Epidermal melanocyte (primary cell): ENCODE measurements around the gene PRDM12.

ENCODE experiments used
- DNase-seq: peaks from one replicate; pipeline ENCODE4 v3.0.0; 2011; ENCODE audit warnings: low spot score; ENCODE audit not compliant: insufficient read length

The PRDM12 gene

DNA sequence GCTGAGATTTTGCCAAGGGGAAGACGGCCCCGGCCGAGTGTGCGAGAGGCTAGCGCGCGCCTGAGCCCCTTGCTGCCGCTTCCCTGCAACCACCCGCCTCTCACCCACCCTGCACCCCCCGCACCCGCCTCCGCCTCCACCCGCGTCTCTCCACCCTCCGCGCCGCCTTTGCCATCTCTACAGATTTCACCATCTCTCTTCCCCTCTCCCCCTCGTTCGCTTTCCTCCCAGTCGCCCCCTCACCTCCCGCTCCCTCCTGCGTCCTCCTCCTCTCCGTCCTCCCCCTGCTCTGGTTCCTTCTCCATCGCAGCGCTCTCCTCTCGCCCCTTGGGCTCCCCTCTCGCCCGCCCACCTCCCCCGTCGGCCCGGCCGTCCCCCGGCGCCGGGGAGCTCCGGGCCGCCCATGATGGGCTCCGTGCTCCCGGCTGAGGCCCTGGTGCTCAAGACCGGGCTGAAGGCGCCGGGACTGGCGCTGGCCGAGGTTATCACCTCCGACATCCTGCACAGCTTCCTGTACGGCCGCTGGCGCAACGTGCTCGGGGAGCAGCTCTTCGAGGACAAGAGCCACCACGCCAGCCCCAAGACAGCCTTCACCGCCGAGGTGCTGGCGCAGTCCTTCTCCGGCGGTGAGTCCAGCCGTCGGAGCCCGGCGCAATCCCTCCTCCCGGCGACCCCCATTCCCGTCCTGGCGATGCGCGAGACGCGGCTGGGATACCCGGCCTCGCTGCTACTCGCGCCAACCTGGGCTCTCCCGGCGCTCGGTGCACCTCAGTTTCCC is at the start of gene PRDM12:
Gene PRDM12, plus strand, starts transcription at position 344 of the 778 bp plus-strand sequence. Its CDS starts 60 bp downstream, at position 404.
- DNase-seq = no peak

DNA sequence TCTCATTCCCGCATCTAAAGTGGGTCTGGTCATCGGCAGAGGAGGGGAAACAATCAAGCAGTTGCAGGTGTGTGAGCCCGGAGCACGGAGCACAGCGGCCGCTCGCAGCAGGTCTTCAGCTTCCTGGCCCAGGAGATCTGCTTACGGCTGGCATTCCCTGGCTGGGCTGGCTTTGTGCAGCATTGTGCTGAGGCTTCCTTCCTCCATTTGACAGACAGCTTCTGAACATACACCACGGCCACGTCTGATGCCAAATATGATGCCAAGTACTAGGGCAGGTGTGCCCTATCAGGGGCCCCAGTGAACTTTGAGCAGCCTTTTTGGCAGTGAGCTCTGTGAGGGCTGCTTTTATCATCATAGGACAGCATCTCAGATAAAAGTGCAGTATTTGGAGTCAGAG is 47.9 kb upstream of the PRDM12 start:
- DNase-seq = no peak

- no peak for DNase-seq
These were observed 40.9 kb upstream of the PRDM12 start for GRCh38 chr9:130623466-130623865.

DNA sequence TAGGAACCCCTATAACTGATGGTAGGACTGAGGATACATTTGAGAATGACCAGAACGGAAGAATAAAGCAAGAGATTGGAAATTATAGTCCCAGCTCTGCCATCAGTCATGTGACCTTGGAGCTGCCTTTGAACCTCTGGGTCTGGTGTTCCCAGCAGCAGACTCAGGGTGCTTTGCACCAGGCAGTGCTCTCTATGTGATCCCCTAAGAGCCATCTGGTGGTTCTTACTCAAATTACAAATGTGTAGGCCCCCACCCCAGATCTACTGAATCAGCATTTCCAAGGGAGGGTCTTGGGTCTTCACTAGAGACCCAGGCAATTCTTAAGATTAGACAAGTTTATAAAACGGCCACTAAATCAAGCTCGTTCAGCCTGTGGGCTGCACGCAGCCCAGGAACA is 40.2 kb upstream of the PRDM12 start:
- no peak for DNase-seq

- DNase-seq = no peak
These were observed 38.0 kb upstream of the PRDM12 start for GRCh38 chr9:130626249-130626996.

DNA sequence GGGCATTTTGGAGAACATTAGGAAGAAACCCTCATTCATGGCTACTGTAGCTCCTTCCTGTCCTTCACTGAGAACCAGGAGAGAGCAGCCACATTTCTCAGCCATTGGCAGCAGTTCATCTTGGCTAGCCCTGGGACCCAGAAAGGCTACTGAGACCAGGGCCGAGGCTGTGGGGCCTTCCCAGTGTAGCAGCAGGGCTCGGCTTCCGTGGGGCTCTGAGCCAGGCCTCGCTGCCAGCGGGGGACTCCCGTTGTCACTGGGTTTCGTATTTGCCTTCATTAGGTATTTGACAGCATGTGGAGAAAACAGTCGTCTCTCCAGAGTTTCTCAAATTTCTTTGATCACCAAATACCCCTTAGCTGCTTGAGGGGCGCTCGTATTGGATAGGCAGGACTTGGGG is 37.3 kb upstream of the PRDM12 start:
- DNase-seq = no peak

DNA sequence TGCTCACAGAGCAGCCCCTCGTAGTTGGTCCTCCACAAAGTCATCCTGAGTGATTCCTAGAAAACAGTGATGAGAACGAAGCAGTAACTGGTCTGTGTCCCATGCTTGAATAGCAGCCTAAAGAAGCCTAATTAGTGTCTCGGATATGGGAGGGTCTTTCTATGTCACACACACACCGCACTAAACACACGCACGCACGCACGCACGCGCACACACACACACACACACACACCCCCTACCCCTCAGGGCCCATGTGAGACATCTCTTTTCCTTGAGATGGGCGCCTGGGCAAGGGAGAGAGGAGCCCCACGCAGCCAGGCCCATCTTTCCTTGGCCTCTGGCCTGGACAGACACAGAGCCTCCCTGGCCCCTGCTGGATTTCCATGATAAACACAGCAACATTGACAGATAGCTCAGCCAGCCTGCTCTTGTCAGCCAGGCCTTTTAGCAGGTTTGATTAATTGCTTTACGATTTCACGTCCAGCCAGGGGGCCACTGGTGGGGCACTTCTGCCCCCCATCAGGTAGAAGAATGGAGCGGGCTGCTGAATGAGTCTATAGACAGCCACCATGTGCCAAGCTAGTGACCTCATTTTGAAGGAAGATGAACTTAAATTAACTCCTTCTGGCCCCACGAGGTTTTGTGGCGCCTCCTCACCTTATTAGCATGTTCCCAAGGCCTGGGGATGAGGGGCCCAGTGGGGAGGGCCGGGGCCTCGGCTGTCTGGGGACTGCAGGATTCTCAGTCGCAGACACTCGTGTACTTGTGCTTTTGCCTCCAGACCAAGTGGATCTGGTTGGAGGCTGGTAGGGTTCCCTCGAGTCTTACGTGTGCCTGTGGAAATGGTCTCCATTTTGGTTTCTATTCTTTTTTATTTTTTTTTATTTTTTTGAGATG is 36.2 kb upstream of the PRDM12 start:
- DNase-seq = no peak

DNA sequence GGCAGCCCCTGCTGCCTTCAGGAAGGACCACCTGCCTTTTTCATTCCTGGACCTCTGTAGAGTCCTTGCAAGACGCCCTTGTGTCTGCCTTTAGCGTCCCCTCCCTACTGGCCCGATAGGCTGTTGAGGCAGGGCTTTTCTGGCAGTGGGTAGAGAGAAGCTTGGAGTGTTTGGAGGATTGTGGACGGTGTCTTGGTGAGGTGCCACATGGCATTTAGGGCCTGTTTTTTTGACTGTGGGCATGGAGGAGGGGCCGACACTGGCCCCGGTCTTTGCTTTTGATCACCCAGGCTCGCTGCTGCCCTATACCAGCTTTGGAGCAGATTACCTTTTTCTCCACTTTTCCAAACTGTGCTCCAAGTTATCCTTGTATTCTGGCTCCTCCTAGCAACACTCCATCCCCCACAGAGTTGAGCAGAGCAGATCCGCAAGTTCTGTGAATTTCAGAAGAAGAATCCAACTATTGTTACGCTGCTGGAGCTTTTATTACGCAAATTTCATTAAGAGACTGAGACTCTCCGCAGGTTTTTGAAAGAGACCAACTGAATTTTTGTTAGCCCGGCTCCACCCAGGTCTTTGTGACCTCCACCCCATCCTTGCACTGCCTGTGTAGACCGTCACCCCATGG is 34.8 kb upstream of the PRDM12 start:
- no peak for DNase-seq

GRCh38 chr9:130630071-130630450 is 34.3 kb upstream of the PRDM12 start:
- DNase-seq = no peak

- DNase-seq = no peak
These were observed 33.7 kb upstream of the PRDM12 start for GRCh38 chr9:130630506-130631330.

GRCh38 chr9:130631331-130632080 is 32.9 kb upstream of the PRDM12 start:
- no peak for DNase-seq

GRCh38 chr9:130632081-130632710 is 32.2 kb upstream of the PRDM12 start:
- DNase-seq = no peak

DNA sequence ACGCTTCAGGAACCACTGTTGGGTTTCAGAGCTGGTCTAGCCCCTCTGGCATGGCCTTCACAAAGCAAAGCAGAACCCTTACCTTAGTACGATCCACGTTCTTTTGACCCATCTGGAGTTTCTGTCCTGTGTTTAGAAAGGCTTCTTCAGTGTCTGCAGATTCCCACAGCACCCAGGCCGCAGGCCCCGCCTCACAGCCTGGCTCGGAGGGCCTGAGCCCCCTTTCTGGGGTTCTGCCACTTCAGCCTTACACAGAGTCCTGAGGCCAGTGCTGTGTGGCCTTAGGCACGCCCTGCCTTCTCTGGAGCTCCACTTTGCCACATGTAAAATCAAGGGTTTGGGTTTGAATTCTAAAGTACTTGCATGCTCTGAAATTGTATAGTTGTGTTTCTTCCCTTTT is 31.6 kb upstream of the PRDM12 start:
- DNase-seq = no peak

- DNase-seq = no peak
These were observed 30.8 kb upstream of the PRDM12 start for GRCh38 chr9:130633336-130634190.

GRCh38 chr9:130634191-130634768 is 30.1 kb upstream of the PRDM12 start:
- no peak for DNase-seq

- no peak for DNase-seq
These were observed 29.6 kb upstream of the PRDM12 start for GRCh38 chr9:130634801-130635200.

GRCh38 chr9:130635306-130635705 is 29.1 kb upstream of the PRDM12 start:
- DNase-seq = no peak
